Skeletal muscle tissue (tissue), 4 donors: ENCODE measurements around the gene GRHL1. TPM values are rescaled to one million over a fixed set of nuclear protein-coding genes. Genes with fewer than 3 reads are reported as not detected.
A peak's percentile ranks its signal among the peaks of the same experiment; 100 is the strongest.

Source experiments
- H3K27ac ChIP-seq: one replicate; pipeline ENCODE4 v1.7.0; 2013; ENCODE audit warnings: mild to moderate bottlenecking, low read depth, low read length, inconsistent platforms
- H3K27me3 ChIP-seq, 3 donors: one replicate each; pipeline ENCODE4 v1.7.0; 2013; ENCODE audit warnings: low read length in 3 of 3; ENCODE audit not compliant: control insufficient read depth in 3 of 3, insufficient read depth in 3 of 3
- H3K36me3 ChIP-seq, 3 donors: one replicate each; pipeline ENCODE4 v1.7.0; 2013; ENCODE audit warnings: low read length in 3 of 3; ENCODE audit not compliant: control insufficient read depth in 3 of 3, insufficient read depth in 3 of 3
- H3K4me1 ChIP-seq, 3 donors: one replicate each; pipeline ENCODE4 v1.7.0; 2013; ENCODE audit warnings: low read length in 3 of 3, mild to moderate bottlenecking in 3 of 3; ENCODE audit not compliant: control insufficient read depth in 3 of 3, insufficient read depth in 3 of 3
- H3K4me3 ChIP-seq, 3 donors: one replicate each; pipeline ENCODE4 v1.7.0; 2013; ENCODE audit warnings: low read length in 3 of 3
- H3K9ac ChIP-seq, 3 donors: one replicate each; pipeline ENCODE4 v1.7.0; 2013; ENCODE audit warnings: low read length in 3 of 3, mild to moderate bottlenecking in 3 of 3, moderate library complexity in 2 of 3, low read depth in 1 of 3
- H3K9me3 ChIP-seq, 3 donors: one replicate each; pipeline ENCODE4 v1.7.0; 2013; ENCODE audit warnings: low read length in 3 of 3; ENCODE audit not compliant: control insufficient read depth in 3 of 3
- total RNA-seq: library from RNA; depleted of rRNA; stranded (reverse); fragments of >200 nt; gene quantifications from one replicate; pipeline ENCODE4 v1.2.3, GENCODE V29; 2014
- donor health status: Osteomylitis.

The GRHL1 gene
- total RNA-seq, 1 donor from 2014 or later = under 0.01 TPM

GRCh38 chr2:10046931-10047330, 95.4 kb downstream of the GRHL1 start:
- peaks cover 18 to 20% (median 18%) of the 10 kb centered on the region in 3 donors for H3K36me3 ChIP-seq
- no peak overlapping the region for H3K4me3 ChIP-seq
- no peak overlapping the region for H3K27ac ChIP-seq
- no peaks in the 10 kb centered on the region for H3K9me3 ChIP-seq
- H3K9ac ChIP-seq = no peak overlapping the region
- H3K27me3 ChIP-seq = no peaks in the 10 kb centered on the region
- H3K4me1 ChIP-seq = peaks cover 8 to 39% (median 26%) of the 10 kb centered on the region in 3 donors

- Histone ChIP-seq H3K4me3 (peak overlapping the region in 1 of 3 donors; percentile 13), H3K27ac (no peak overlapping the region), H3K9me3 (no peaks in the 10 kb centered on the region), H3K4me1 (peaks cover 9 to 31% (median 16%) of the 10 kb centered on the region in 3 donors), H3K36me3 (peaks cover 18 to 24% (median 24%) of the 10 kb centered on the region in 3 donors), H3K9ac (no peak overlapping the region), H3K27me3 (no peaks in the 10 kb centered on the region)
Observed at GRCh38 chr2:10047616-10048500, 96.4 kb downstream of the GRHL1 start.

- Histone ChIP-seq H3K27ac (no peak overlapping the region), H3K4me3 (peak overlapping the region in 1 of 3 donors; percentile 13), H3K4me1 (peaks cover 17 to 31% (median 18%) of the 10 kb centered on the region in 3 donors), H3K27me3 (no peaks in the 10 kb centered on the region), H3K36me3 (peaks cover 26 to 31% (median 30%) of the 10 kb centered on the region in 3 donors), H3K9me3 (no peaks in the 10 kb centered on the region), H3K9ac (no peak overlapping the region)
Observed at GRCh38 chr2:10048501-10049171, 97.1 kb downstream of the GRHL1 start.

Other genes starting within 250 kb of the GRHL1 start
- 36.5 TPM for gene TAF1B, start 108.2 kb upstream of the GRHL1 start, total RNA-seq
- 11.5 TPM for gene KLF11, start 91.9 kb downstream of the GRHL1 start, total RNA-seq
- gene CYS1, start 128.7 kb downstream of the GRHL1 start, total RNA-seq = 4.7 TPM
- gene RRM2, start 171.0 kb downstream of the GRHL1 start, total RNA-seq = 7.8 TPM